Nucleus accumbens (tissue), 56 donors: ENCODE results near the gene XPNPEP3.

ENCODE experiments used
- DNase-seq, 56 donors: peaks; one replicate each; lab custom pipeline; 2025; lab: John Stamatoyannopoulos, UW

The XPNPEP3 gene

DNA sequence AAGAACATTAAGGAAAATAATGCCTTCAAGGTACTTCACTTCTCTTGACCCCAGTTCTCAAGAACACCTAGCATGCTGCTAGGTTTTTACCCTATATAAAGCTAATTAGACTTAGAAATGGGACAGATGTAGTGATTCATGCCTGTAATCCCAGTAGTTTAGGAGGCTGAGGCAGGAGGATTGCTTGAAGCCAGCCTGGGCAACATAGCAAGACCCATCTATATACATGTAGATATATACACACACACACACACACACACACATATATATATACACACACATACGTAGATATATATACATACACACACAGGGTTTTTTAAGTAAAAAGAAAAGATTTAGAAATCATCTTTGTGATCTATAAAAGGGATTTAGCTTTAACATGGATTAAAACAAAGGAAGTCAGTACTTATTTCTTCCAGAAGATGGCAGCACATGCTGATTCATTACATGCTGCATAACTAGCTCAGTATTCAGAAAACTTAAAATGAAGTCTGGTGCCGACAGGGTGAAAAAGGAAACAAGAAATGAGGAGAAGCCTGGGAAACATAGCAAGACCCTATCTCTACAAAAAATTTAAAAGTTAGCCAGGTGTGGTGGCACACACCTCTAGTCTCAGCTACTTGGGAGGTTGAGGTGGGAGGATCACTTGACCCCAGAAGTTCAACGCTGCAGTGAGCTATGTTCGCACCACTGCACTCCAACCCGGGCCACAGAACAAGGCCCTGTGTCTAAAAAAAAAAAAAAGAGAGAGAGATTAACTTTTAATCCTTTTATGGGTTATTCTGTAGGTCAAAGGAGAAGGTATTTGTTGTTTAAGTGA, 65.7 kb downstream of the XPNPEP3 start:
- DNase-seq, result peak in 2 of 56 donors; percentile 0 to 11

DNA sequence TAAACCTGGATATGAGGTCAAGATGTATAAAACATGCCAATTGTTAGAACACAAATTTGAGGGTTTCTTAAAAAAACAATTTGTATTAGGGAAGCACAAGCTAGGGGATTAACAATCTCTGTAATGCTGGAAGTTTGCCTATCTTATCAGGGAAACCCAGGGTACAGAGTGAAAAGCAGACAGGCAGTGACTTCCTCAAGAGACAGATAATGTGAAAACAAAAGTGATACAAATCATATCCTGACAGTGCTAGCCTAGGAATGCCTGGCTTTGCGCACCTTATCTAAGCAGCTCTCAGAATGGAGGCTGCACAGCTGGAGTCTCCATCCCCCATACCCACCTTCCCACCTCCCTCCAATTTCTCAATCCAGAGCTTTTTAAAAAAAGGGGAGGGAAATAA, 71.7 kb downstream of the XPNPEP3 start:
- DNase-seq, result no peak

GRCh38 chr22:40932396-40932795, 75.4 kb downstream of the XPNPEP3 start:
- DNase-seq, result no peak

DNA sequence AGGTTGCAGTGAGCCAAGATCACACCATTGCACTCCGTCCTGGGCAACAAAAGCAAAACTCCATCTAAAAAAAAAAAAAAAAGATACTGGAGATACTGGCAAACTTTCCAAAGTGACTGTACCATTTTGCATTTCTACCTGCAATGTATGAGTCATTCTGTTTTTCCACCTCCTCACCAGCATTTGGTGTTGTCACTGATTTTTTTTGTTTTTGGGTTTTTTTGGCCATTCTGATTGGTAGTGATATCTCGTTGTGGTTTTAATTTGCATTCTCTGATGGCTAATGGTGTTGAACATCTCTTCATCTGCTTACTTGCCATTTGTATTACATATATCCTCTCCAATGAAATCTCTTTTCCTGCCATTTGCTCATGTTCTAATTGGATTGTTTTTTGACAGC, 82.3 kb downstream of the XPNPEP3 start:
- DNase-seq, result no peak

DNA sequence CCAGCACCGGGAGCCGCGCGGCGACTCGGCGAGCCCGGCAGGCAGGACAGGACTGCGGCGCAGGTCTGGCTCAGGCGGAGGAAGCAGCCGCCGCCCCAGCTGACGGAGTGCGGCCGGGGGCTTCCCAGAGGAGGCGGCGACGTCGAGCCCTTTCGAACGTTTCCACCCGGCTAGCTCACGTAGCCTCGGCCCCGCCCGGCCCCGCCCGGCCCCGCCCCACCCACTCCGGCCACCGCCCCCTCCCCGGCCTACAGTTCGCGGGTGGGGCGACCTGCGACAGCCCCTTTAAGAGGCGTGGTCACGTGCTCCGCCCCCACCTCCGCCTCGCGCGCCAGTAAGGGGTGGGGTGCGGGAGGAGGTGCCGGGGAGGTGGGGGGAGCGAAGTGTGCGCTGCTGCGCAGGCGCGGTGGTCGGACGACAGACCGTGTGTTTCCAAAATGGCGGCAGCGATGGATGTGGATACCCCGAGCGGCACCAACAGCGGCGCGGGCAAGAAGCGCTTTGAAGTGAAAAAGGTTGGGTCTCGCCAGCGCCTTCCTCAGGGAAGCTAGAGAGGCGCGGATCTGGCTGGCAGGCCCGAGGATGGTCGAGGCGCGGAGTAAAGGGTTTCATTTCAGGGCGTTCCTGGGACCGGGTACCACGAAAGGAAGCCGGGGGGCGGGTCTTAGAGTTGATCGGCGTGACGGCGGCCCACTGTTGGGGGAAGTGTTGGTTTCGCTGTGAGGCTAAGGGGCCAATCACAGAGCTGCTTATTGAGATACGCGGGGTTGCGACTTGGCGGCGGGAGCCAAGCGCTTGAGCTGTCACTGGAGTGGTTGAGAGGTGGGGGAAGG, 94.2 kb downstream of the XPNPEP3 start, which contains the start of gene RBX1:
Gene RBX1, plus strand, starts transcription at position 417 of the 833 bp plus-strand sequence. Its CDS starts 21 bp downstream, at position 438.
- peak; percentile 72 to 100 (median 98) for DNase-seq

DNA sequence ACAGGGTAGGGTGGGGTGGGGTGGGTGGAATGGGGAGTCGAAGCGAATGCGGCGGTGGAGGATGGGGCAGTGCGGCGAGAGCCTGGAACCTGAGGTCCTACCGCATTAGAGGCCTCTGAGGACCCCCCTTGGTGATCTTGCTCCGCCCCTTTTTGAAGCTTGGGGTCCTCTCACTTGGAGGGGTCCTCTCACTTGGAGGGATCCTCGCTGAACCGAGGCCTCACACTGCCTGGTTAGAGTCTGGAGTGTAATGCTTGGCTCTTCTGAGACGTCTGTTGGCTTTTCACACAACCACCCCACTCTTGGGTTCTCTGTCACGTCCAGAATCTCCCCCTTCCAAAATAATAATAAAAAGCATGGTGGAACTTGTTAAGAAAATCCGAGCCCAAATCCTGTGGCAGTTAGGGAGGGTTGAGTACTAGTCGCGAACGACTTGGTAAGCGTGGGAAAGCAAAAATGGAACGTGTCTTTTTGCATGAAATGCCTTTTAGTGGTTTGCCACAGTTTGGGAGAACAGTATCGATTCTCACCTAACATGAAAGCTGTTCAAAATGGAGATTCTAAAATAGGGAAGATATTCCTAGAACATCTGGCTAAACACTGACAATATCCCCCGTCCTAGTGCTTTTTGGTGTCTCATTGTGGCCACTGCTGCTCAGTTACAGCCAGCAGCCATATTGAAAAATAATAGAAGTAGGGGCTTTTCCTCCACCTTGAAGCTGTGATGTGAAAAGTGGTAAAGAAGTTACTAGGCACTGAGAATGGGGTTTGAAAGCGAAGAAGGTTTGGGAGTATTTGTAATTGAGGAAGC, 95.1 kb downstream of the XPNPEP3 start:
- peak in 1 of 56 donors; percentile 34 for DNase-seq

DNA sequence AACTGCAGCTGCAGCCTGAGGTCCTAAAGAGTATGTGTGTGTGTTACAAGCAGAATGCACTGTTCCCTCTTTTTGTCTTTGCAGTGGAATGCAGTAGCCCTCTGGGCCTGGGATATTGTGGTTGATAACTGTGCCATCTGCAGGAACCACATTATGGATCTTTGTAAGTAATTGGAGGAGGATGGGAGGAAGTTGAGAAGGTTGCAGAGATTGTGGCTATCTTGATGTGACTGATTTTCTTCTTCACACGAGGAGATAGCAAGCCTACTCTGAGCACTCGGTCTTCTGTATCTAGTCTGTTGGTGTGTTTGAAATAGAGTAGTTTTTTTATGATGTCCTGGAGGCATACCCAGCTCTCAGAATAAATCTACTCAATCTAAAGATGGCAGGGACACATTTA, 96.5 kb downstream of the XPNPEP3 start:
- no peak for DNase-seq

DNA sequence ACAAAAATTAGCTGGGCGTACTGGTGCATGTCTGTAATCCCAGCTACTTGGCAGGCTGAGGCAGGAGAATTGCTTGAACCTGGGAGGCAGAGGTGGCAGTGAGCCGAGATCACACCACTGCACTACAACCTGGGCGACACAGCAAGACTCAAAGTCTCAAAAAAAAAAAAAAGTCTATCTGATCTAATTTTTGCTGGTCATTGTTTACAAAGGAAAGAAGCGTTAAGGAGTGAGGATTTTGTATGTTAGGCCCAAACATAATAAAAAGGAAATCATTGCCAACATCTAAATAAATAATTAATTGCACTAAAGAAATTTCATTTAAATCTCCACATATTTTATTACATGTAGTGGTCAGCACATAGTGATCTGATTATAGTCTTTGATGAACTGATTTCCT, 97.2 kb downstream of the XPNPEP3 start:
- DNase-seq, result no peak

DNA sequence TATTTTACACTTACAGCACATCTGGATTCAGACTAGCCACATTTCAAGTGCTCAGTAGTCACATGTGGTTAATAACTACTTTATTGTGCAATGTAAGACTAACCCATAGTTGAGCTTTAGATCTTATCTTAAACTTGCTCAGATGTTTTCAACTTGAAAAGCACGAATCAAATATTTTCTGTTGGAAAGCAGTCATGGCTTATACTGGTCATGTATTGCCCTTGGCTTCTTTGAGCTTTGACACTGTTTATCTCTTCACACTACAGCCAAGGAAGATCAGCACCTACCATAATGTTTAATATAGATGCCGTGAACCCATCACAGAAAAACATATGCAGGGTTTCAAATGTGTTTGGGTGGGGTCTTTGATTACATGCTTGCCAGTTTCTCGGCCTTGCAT, 98.6 kb downstream of the XPNPEP3 start:
- no peak for DNase-seq

- DNase-seq, result no peak
These were observed 100.7 kb downstream of the XPNPEP3 start for GRCh38 chr22:40957601-40958000.

GRCh38 chr22:40958299-40958698, 101.4 kb downstream of the XPNPEP3 start:
- no peak for DNase-seq

DNA sequence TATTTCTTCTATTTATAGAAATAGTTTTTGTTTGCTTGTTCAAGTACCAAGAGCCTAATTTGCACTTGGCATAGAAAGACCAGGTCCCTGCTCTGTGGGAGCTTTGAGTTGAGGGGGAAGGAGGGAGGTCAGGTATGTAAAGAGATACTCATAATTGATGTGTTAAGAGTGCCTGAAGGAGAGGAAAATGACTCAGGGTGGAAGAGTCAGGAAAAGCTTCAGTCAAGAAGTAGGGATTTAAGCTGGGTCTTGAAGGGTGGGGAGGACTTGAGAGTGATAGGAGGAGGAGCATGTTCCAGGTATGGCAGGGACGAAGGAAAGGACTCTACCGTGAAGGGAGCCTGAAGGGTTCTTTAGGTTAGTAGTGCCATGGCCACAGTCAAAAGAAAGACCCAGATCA, 103.2 kb downstream of the XPNPEP3 start:
- DNase-seq, result no peak

DNA sequence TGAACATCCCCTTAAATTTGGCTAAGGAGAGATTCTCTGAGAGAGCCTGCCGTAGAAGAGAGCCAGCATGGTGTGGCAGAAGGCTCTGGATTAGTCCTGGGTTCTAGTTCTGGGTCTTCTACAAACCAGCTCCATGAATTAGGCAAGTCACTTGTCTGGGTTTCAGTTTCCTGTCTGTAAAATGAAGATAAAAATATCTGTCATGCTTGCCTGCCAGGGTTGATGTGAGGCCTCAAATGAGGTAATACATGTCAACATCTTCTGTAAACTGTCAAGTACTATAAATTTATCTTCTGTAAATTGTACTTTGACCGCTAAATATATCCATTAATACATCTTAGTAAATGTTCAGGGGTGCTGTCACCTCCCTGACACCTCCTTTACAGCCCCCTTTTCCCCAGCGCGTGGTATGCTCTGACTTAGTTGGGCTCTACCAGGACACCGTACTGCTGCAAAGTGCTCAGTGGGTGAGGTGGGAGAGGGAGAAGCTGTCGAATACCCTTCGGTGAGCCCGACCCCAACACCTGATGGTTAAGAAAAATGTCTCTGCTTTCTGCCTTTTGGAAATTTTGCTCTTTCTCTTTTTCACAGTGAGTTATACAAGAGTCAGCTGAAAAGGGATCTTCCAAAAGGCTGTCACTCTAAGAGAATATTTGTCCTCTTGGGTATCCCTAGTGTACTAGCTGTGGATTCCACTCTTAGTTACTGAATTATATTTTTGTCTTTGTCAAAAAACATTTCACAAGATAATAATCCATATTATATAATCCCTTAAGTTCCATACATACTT, 109.2 kb downstream of the XPNPEP3 start:
- DNase-seq, result no peak

DNA sequence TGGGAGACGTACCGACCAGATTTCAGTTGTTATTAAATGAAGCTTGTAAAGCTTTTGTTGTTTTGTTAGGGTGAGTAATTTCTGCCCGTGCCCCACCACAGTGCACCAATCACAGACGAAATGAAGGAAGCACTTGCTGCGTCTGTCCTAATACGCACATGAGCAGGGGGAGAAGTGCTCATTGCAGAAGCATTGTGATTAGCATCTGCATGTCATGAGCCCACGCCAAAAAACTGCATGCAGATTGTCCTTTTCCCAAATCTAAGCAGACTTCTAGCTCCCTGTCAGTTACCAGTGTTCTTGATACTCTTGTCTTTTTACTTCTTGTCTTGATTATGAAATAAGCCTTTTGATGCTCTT, 109.8 kb downstream of the XPNPEP3 start:
- no peak for DNase-seq

- no peak for DNase-seq
These were observed 110.3 kb downstream of the XPNPEP3 start for GRCh38 chr22:40967111-40967760.

DNA sequence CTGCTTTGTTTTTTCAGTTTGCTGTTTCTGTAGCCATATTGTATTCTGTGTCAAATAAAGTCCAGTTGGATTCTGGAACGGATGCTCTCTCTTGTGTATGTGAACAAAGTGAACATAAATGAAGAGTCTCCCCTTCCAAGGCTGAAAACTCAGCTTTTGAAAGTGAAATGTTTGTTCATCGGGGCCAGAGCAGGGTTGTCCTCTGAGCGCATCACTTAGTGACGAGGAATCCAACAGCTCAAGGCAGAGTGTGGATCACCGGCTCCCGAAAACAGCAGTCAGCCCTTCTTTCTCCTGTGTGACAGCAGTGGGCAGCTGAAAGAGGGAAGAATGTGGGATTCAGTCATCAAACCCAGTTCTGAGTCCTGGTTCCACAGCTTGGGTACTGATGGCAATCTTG, 115.6 kb downstream of the XPNPEP3 start:
- no peak for DNase-seq

DNA sequence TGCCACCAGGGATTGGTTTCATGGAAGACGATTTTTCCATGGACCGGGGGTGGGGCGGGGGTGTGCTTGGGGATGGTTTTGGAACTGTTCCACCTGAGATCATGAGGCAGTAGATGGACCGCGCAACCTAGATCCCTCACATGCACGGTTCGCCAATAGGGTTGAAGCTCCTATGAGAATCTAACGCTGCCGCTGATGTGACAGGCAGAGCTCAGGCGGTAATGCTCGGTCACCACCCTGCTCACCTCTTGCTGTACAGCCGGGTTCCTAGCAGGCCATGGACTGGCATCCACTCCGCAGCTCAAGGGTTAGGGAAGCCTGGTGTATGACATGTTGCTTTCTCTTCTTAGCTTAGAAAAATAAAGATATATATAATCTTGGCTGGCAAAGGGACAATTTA, 116.2 kb downstream of the XPNPEP3 start:
- DNase-seq, result no peak

DNA sequence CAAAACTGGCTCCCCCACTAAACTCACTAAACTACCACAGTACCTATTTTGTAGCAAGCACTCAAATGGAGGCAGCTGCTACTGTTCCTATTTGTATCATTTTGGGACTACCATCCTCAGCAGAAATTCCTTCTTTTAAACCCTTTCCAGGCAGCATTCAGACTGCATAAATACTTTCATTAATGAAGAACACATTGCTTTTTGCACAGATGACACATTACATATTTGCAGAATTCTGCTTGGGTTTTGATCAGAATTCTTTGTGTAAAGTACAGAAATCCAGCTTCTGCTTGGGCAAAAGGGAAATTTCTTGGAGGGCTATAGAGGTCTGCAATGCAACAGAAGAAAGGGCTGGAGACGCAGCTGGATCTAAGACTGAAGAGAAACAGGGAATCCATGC, 118.4 kb downstream of the XPNPEP3 start:
- DNase-seq, result no peak

GRCh38 chr22:40976866-40977700, 120.1 kb downstream of the XPNPEP3 start:
- DNase-seq, result no peak
